ENCODE results near the gene KBTBD12.
"Not testable (repeated sequence)": the region's sequence is repeated elsewhere in the genome, so short reads cannot be mapped to it uniquely, and the experiment has no call there.

KBTBD12 gene

DNA sequence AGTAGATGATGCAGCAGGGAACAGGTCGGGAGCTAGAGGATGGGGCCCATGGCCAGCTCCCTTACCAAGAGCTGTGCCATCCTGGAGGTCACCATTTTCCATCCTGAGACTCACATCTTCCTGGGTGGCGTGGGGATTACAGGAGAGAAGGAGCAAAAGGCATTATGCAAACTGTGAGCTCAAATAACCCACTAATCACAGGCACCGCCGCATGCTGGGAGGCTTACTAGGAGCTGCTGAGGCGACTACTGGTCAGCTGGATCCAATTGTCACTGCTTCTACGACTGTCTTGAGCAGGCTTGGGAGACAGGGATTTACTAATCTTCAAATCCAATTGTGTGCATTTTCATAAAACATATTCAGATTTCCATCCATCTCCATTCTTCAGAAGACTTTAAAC, 12.5 kb upstream of the KBTBD12 start:
- FAIRE-seq: no peak
- DNase-seq (ENCODE audit: low spot score): no peak

DNA sequence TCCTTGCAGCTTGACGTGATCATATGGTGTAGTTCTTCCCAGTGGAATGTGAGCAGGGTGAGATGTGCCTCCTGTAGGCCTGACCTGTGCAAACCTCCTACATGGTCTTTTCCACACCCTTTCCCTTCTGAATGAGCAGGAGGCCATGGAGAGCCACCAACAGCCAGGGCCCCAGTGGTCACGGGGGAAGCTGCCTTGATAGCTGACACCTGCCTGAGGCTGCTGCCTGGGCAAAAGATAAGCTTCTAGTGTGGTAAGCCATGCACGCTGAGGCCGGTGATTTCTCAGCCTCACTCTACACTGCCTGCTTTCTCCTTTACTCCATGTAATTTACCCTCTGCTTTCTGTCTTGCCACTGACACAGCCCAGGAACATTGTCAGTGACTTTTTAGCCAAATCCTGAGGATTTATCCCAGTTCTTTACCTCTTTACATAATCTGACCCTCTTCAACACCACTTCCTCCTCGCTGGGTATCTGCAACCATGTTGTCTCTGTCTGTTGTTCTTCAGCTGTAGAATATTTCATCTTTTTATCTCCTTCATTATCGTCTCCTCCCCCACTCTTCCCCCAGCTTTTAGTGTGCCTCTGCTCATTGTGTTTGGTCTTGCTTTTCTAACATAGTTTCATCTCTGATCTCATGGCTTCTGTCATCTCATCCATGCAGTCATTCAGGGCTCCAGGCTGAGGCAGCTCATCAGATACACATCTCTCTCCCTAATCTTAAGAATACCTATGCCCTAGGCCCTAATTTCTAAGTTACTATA, 11.2 kb upstream of the KBTBD12 start:
- FAIRE-seq (no peak), DNase-seq (ENCODE audit: low spot score) (no peak)

DNA sequence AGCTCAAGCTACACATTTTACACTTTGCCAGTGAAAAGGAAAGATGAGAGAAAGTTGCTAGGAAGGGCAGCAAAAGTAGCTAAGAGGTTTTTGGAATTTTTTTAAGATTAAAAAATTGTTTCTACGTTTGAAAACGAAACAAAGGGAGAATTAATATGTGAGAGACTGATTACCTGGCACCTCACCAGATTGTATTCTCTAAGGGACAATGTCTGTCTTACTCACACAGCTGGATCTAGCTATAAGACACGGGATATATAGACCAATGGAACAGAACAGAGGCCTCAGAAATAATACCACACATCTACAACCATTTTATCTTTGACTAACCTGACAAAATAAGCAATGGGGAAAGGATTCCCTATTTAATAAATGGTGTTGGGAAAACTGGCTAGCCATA, 9.5 kb upstream of the KBTBD12 start:
- DNase-seq (ENCODE audit: low spot score) (no peak), FAIRE-seq (no peak)

DNA sequence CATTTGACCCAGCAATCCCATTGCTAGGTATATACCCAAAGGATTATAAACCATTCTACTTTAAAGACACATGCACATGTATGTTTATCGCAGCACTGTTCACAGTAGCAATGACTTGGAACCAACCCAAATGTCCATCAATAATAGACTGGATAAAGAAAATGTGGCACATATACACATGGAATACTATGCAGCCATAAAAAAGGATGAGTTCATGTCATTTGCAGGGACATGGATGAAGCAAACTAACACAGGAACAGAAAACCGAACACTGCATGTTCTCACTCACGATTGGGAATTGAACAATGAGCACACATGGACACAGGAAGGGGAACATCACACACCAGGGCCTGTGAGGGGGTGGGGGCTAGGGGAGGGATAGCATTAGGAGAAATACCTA, 8.4 kb upstream of the KBTBD12 start:
- not testable (repeated sequence) for FAIRE-seq; DNase-seq (ENCODE audit: low spot score)

DNA sequence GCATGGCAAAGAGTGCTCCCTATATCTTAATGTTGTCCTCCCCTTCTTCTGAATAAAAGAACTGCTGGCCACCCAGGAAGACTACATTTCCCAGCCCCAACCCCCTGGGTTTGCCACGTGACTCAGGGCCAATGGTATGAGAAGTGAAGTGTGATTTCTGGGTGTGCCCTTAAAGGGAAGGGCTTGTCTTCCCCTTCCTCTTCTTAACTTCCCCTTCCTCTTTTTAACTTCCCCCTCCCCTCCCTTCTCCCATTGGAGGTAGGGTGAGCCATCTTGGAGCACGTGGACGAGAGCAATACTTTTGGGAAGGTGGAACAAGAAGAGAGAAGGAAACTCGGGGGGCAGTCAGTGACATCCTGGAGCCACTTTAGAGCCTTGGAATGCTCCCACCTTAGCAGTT, 6.8 kb upstream of the KBTBD12 start:
- FAIRE-seq (no peak), DNase-seq (ENCODE audit: low spot score) (no peak)

DNA sequence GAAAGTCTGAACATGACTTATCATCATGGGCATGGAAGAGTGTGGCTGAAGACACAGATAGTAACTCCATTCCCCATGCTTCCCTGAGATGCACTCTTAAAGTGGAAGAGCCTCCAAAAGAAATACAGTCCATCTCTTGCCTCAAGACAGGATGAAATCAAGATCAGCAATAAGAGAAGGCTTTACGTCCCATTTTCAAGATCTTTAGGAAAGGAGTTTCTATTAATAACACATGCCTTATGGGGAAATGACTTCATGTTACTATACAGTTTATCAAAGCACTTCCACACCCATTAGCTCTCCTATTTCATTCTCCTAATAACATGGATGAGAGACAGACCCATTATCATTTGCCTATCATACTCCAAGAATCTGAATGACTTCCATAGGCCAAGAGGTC, 6.1 kb upstream of the KBTBD12 start:
- no peak for DNase-seq (ENCODE audit: low spot score)
- no peak for FAIRE-seq

DNA sequence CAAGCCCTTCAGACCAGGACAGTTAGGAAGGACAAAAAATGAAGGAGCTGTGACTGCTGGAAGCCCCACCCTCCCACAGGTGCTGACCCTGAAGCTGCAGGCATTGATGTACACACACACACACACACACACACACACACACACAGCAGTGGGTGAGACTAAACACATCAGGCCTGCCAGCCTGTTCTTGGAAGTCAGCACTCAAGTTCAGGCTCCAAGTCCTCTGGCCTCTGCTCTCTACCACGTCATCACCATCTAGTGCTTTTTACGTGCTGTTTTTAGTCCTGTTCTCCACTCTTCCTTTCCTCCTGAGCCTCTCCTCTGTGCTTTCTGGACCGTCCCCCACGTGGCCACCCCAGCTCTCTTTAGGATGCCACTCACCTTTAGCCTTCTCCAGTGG, 5.4 kb upstream of the KBTBD12 start:
- FAIRE-seq: no peak

DNA sequence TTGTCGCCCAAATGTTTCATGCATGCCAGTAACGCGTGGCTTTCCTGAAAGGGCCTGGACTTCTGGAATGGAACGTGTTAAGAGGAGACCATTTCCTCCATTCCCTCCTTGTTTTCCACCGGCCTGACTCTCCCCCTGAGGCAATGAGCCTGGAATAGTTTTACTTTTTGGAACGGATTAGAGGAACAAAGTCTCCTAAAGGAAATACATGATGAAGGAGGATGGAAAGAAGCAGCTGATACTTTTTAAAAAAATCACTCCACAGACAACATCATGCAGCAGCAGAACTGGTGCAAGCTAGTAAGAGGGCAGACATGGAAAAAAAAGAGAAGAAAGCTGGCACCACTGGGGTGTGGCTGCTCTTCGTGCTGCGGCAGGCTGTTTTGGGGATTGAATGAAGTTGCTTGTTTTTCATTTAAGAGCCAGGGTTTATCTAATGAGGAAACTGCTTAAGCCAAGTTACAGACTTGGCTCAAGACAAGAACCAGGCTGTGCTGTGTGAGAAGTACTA, 3.6 kb upstream of the KBTBD12 start:
- DNase-seq (ENCODE audit: low spot score): no peak
- FAIRE-seq: no peak

More for the DNA sequence above, 5.4 kb upstream of the KBTBD12 start:
- DNase-seq (ENCODE audit: low spot score): no peak

DNA sequence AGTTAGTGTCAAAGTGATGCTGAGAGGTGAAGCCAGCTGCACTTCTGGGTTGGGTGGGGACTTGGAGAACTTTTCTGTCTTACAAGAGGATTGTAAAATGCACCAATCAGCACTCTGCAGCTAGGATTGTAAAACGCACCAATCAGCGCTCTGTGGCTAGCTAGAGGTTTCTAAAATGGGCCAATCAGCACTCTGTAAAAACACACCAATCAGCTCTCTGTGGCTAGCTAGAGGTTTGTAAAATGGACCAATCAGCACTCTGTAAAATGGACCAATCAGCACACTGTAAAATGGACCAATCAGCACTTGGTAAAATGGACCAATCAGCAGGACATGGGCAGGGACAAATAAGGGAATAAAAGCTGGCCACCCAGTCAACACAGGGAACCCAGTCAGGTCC, 1.2 kb upstream of the KBTBD12 start:
- DNase-seq (ENCODE audit: low spot score); FAIRE-seq: not testable (repeated sequence)

DNA sequence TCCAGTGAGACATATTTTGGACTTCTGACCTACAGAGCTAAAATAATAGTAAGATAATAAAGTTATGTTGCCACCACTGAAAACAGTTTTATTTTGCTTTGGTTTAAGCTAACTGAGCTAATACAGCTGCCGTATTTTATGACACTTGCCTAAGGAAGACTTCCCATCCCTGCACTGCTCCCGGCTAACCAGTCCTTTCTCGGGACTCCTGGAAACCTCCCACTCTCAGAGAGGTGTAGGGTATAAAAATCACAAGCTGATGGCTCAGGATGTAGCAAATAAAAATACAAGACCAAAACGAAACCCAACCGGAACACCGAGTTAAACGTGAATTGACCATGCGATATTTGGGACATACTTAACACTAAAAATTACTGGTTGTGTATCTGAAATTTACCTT, 448 bp upstream of the KBTBD12 start:
- no peak for DNase-seq (ENCODE audit: low spot score)
- FAIRE-seq: no peak

DNA sequence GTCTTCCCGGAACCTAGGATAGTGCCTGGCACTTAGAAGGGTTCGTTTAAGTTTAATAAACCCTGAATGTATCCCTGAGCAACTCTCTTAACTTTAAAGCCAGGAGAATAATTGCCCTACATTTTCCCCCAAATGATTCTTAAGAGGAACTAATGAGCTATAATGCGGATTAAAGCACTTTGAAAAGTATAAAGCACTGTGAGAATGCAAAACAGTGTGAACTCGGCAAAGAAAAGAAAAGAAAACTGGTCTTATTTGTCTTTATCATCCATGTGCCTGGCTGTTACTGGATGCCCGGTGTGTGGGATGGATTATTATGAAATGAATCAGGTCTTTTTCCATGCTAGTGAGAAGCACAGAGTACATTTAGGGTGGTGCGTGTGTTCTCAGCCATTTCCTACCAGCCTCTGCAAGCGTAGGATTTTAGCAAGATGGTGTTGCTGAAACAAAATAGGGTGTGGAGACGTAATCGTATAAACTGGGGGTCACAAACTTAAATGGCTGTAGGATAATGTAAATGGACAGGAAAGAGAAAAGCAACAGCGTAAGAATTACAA, 983 bp downstream of the KBTBD12 start:
- DNase-seq (ENCODE audit: low spot score) (no peak), FAIRE-seq (no peak)

DNA sequence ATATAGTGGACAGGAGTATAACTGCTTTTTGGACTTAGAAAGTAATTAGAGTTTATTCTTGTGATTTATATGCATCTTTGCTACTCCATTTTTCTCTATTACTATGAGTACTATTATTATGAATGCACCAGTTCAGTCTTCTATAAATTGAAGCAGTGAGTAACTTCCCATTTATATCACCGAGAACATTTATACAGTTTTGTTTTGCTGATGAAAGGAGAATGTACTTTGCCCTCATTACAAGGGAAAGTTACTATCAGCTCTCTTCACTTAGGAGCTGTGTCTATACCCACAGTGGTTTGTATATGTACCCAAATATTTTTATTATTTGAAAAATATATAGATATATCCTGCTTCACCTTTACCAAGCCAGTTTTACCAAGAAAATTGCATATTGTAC, 5.7 kb downstream of the KBTBD12 start:
- DNase-seq (ENCODE audit: low spot score) (no peak), FAIRE-seq (no peak)

DNA sequence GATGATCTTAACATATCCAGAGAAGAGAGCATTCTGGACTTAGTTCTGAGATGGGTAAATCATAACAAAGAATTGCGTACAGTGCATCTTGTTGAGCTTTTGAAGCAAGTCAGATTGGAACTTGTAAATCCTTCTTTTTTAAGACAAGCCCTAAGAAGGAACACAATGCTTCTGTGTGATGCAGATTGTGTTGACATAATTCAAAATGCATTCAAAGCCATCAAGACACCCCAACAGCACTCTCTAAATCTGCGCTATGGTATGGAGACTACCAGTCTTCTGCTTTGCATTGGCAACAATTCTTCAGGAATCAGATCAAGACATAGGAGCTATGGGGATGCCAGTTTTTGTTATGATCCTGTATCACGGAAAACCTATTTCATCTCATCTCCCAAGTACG, 8.6 kb downstream of the KBTBD12 start:
- DNase-seq (ENCODE audit: low spot score) (no peak), FAIRE-seq (peak; percentile 23)

DNA sequence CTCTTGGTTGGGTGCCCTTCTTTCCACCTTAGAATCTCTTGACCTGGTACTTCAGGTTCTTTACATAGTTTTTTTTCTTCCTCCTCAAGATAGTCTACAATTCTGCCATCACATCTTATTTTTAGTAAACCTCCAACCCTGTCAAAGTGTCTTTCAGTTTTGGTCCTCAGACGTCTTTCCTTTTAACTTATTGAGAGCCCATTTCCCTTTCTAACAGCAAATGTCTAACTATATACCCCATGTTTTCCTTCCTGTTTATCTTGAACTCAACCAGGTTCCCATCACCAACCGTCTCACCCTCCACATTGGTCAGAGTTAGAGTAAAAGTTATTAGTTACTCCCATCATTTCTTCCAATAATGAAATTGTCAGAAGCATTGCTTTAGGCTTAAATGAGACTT, 10.4 kb downstream of the KBTBD12 start:
- no peak for FAIRE-seq
- DNase-seq (ENCODE audit: low spot score): no peak

DNA sequence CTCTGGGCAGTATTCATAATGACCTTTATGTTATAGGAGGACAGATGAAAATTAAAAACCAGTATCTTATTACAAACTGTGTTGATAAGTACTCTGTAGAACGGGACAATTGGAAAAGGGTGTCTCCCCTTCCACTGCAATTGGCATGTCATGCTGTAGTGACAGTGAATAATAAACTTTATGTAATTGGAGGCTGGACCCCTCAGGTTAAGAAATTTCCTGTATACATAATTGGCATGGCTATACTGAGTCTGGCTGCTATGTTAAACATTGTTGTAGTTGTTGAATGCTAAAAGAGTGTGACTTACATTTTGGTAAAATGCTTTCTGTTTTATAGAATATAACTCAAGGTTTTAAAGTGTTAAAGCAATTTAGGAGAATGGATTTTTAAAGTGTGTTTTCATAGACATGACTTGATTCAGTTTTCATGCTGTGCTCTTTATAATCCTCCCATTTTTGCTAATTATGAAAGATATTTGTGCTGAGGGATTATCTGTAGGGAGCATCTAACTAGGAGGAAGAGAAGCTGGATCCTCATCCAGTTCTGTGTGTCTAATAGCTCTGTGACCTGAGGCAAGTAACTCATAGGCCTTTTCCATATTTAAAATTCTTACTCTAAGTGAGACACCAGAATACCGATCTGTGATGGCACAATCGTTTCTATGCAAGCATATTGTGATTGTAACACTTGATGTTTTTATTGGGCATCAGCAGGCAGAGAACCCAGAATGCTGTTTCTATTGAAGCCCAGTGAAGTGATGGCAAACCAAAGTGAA, 13.0 kb downstream of the KBTBD12 start:
- DNase-seq (ENCODE audit: low spot score) (no peak), FAIRE-seq (no peak)

DNA sequence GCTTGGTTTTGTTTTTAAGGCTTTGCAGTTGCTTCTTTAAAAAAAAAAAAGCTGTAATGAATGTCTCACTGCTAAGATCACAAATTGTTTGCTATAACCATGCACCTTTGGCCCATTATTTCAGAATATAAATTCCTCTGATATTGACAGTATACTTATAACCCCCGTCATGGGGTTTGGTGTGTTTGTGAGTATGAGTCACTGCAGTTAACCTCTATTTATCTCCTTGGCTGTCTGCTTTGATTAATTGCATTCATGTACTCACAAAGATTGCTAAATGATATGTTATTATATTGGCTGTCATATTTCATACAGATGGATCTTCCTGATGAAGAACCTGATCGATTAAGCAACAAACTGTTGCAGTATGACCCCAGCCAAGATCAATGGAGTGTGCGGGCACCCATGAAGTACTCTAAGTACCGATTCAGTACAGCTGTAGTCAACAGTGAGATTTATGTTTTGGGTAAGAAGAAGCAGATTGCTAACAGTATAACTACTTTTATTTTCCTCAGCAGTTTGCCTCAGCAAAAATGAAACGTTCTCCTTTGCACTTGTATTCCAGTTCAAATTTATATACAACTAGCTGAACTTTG, 14.9 kb downstream of the KBTBD12 start:
- FAIRE-seq (no peak), DNase-seq (ENCODE audit: low spot score) (no peak)

DNA sequence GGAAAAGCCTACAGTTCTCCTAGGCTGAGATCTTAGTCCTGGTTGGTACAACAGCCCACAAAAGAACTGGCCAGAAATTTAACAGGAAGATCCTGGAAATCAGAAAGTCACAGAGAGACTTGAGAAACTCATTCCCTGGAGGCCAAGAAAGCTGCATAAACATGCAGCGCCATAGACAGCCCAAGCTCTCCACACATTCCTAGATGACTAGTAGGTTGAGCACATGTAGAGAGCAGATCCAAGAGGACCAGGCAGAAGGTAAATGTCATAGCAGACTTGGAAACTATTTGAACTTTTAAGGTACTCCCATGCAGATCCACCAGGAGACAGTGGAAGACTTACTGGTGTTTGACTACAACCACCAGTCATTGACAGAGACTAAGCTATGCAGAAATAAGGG, 18.4 kb downstream of the KBTBD12 start:
- DNase-seq (ENCODE audit: low spot score): no peak
- FAIRE-seq: no peak

DNA sequence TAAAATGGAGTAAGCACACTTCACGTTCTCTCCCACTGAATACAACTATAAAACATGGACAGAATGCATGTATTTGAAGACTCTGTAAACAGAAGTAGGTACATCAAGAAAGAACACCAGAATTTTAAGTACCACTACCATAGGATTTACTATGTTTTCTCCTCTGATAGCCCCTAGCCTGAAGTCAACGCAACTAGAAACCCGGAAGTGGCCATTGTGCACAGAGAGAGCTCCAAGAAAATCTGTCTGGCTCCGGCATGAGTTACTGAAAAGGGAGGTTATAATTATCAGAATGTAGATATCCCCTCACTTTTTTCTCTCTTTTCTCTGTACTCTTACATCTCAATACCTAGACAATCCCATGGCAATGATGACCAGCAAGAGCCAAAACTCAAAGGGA, 23.8 kb downstream of the KBTBD12 start:
- FAIRE-seq (no peak), DNase-seq (ENCODE audit: low spot score) (no peak)

DNA sequence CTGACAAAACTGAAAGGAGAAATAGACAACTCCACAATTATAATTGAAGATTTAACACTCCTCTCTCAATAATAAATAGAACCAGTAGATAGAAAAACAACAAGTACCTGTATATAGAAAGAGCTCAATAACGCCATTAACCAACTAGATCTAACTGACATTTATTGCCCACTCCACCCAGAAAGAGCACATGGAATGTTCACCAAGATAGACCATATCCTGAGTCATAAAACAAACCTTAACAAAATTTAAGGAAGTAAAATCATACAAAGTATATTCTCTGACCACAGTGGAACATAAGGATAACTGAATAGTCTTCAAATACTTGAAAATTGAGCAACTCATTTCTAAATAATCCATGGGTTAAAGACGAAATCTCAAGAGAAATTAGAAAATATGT, 25.1 kb downstream of the KBTBD12 start:
- FAIRE-seq (no peak), DNase-seq (ENCODE audit: low spot score) (no peak)

DNA sequence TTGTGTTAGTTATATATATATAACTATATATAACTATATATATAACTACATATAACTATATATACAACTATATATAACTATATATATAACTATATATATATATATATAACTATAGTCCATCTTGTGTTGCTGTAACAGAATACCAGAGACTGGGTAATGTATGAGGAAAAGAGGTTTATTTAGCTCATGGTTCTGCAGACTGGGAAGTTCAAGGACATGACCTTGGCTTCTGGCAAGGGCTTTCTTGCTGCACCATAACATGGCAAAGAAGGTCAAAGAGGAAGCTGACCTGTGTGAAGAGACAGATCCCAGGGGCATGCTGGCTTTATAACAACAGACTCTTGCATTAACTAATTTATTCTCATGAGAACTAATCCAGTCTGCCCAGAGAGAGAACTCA, 27.6 kb downstream of the KBTBD12 start:
- FAIRE-seq (no peak), DNase-seq (ENCODE audit: low spot score) (no peak)

DNA sequence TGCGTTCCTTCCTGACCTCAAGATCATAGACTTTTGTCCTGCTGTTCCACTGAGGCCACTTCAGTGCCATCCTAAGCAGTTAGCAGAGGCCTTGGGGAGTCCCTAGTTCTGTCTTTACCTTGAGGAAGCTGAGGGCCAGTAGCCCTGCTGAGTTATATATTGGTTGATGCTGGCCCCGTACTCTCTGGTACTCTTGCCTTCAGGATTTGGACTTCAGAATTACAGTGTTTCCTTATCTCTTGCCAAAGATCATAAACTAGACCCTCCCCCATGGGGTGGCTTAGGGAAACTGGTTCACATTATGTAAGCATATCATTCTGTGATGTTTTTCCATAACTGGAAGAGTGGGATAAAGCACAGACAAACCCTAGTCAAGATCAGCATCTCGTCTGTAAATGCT, 33.2 kb downstream of the KBTBD12 start:
- FAIRE-seq: no peak
- DNase-seq (ENCODE audit: low spot score): no peak

DNA sequence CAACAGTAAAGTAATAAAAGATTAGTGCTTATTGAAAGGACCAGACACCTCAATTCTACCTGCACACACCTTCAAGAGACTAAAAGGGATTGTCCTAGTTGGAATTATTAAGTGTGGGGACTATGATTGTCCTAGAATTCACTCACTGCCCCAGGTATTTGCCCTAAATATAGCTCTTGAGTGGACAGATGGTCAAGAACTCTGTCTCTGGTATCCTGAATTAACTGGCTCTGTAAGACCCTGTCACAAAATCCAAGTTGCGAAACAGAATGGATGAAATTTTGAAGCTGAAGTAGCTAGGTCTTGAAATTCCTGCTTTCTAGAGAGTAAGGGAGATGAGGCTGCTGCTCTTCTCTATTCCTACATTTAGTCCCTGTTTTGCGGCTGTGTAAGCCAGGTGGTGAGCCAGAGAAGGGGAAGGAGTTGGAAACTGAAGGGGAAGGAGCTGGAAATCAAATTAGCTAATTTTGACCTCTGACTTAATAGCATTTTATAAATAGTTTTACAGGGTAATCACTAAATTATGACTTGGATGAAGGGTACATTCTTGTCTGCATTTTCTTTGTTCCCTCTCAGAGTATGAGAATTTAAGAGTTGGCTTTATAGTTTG, 34.5 kb downstream of the KBTBD12 start:
- DNase-seq (ENCODE audit: low spot score) (no peak), FAIRE-seq (no peak)

All from urothelium cell line (cell line).